SK-N-MC (cell line): ENCODE measurements around the gene TBC1D1.

ENCODE experiments used
- DNase-seq: peaks from one replicate; pipeline ENCODE4 v3.0.0-alpha.2; 2011; ENCODE audit warnings: low read depth, low spot score
- H3K27ac ChIP-seq: fragments of 200-600 bp; sonication (generic); 2 replicates; pipeline ENCODE4 v1.5.1; 2016; ENCODE audit warnings: mixed run types
- H3K36me3 ChIP-seq: fragments of 200-600 bp; sonication (generic); 2 replicates; pipeline ENCODE4 v1.6.1; 2017; ENCODE audit warnings: antibody characterized with exemption, low read length, mixed read lengths; ENCODE audit not compliant: insufficient read depth
- H3K4me3 ChIP-seq: fragments of 200-600 bp; sonication (generic); 2 replicates; pipeline ENCODE4 v1.5.1; 2016
- H3K9ac ChIP-seq: fragments of 200-600 bp; sonication (generic); 2 replicates; pipeline ENCODE4 v1.8.0; 2017; ENCODE audit warnings: mixed run types, mixed read lengths; ENCODE audit not compliant: insufficient read length
- H3K9me3 ChIP-seq: fragments of 200-600 bp; sonication (generic); 2 replicates; pipeline ENCODE4 v1.6.1; 2017; ENCODE audit warnings: low read depth, mild to moderate bottlenecking, antibody characterized with exemption, low read length, moderate library complexity, mixed read lengths
- EZH2 ChIP-seq: fragments of 200-600 bp; sonication (generic); IDR thresholded peaks from one replicate; pipeline ENCODE4 v1.6.1; 2017; ENCODE audit warnings: antibody characterized with exemption
- FOXP2 ChIP-seq: optimal IDR thresholded peaks from 2 replicates; pipeline ENCODE3; 2011; ENCODE audit warnings: mild to moderate bottlenecking, moderate library complexity; ENCODE audit not compliant: insufficient read depth; ENCODE audit errors: extremely low read length, control extremely low read depth
- POLR2AphosphoS5 ChIP-seq: IDR thresholded peaks from 2 replicates; pipeline ENCODE4 v1.6.1; 2012; ENCODE audit warnings: mild to moderate bottlenecking, low read depth, low read length, borderline replicate concordance

The TBC1D1 gene

GRCh38 chr4:37981844-37982720 is 91.2 kb downstream of the TBC1D1 start:
- Histone ChIP-seq H3K9ac (no peak overlapping the region), H3K27ac (no peak overlapping the region), H3K9me3 (no peaks in the 10 kb centered on the region), H3K4me3 (no peak overlapping the region), H3K36me3 (no peaks in the 10 kb centered on the region)
- no peak for DNase-seq
- TF ChIP-seq POLR2AphosphoS5 (no peak), EZH2 (no peak), FOXP2 (no peak)

- DNase-seq, result no peak
- Histone ChIP-seq H3K36me3 (no peaks in the 10 kb centered on the region), H3K9me3 (no peaks in the 10 kb centered on the region), H3K9ac (no peak overlapping the region), H3K4me3 (no peak overlapping the region), H3K27ac (no peak overlapping the region)
- no peak for TF ChIP-seq FOXP2
- no peak for TF ChIP-seq POLR2AphosphoS5
- no peak for TF ChIP-seq EZH2
Observed at GRCh38 chr4:37982736-37983135, 91.9 kb downstream of the TBC1D1 start.

GRCh38 chr4:37983951-37984350 is 93.1 kb downstream of the TBC1D1 start:
- DNase-seq, result no peak

DNA sequence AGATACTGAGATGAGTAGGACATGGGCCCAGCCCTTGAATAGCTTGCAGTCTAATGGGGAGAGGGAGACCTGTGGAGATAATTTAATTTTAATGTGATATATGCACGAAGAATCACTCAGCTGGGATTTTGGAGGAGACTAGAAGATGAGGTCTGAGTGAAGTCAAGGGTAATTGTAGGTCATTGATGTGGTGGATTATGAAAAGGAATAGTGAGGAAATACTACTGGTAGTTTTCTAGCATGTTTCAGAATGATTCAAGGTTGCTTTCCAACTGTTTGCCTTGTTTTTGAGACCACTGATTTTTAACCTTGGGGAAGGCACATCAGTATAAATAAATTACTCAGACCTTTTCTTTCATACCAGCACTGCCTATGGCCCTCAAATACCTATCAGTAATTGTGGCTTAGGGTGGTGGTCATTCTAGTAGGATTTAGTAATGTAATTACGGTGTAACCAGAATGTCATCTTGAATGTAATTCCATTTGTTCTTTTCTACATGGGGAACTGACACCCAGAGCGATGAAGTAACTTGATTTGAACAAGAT is 94.9 kb downstream of the TBC1D1 start:
- DNase-seq, result no peak
- no peak overlapping the region for H3K9ac ChIP-seq
- H3K36me3 ChIP-seq, result no peaks in the 10 kb centered on the region
- H3K27ac ChIP-seq, result no peak overlapping the region
- H3K9me3 ChIP-seq, result no peaks in the 10 kb centered on the region
- no peak for TF ChIP-seq FOXP2
- TF ChIP-seq EZH2, result no peak
- TF ChIP-seq POLR2AphosphoS5, result no peak
- H3K4me3 ChIP-seq, result no peak overlapping the region

More at GRCh38 chr4:37983951-37984350, 93.1 kb downstream of the TBC1D1 start:
- Histone ChIP-seq H3K9me3 (no peaks in the 10 kb centered on the region), H3K4me3 (no peak overlapping the region), H3K9ac (no peak overlapping the region), H3K36me3 (no peaks in the 10 kb centered on the region), H3K27ac (no peak overlapping the region)
- TF ChIP-seq FOXP2 (no peak), POLR2AphosphoS5 (no peak), EZH2 (no peak)

GRCh38 chr4:37988670-37989069 is 97.8 kb downstream of the TBC1D1 start:
- Histone ChIP-seq H3K9ac (no peak overlapping the region), H3K27ac (no peak overlapping the region), H3K9me3 (no peaks in the 10 kb centered on the region), H3K36me3 (no peaks in the 10 kb centered on the region), H3K4me3 (no peak overlapping the region)
- DNase-seq, result no peak
- no peak for TF ChIP-seq EZH2
- no peak for TF ChIP-seq FOXP2
- no peak for TF ChIP-seq POLR2AphosphoS5

GRCh38 chr4:37989398-37990260 is 98.7 kb downstream of the TBC1D1 start:
- no peak overlapping the region for H3K4me3 ChIP-seq
- no peaks in the 10 kb centered on the region for H3K9me3 ChIP-seq
- no peak for DNase-seq
- H3K36me3 ChIP-seq, result no peaks in the 10 kb centered on the region
- no peak overlapping the region for H3K9ac ChIP-seq
- no peak for TF ChIP-seq POLR2AphosphoS5
- no peak for TF ChIP-seq FOXP2
- TF ChIP-seq EZH2, result no peak
- H3K27ac ChIP-seq, result no peak overlapping the region

DNA sequence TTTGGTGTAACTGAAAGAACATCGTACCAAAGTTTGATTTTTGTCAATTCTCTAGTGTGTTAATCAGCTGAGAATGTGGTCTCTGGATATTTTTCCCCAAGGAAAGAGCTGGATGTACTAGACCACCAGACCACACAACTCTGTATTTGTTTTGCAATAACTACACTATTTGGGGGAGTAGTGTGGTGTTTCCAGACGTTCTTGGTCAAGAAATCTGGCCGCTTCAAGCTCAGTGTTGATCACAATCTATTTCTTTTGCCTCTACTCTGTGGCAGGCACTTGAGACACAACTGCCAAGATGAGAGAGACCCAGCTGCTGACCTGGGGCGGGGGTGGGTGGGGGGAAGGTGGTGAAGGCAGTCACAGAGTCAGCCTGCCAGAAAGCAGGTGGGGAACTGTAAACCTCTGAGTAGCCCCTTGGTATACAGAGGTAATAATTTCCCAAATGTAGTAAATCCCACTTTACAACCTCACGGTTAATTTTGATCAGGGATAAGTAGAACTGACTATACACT is 99.9 kb downstream of the TBC1D1 start:
- no peak overlapping the region for H3K27ac ChIP-seq
- no peak overlapping the region for H3K9ac ChIP-seq
- no peaks in the 10 kb centered on the region for H3K36me3 ChIP-seq
- no peak for TF ChIP-seq FOXP2
- TF ChIP-seq EZH2, result no peak
- TF ChIP-seq POLR2AphosphoS5, result no peak
- DNase-seq, result no peak
- no peaks in the 10 kb centered on the region for H3K9me3 ChIP-seq
- no peak overlapping the region for H3K4me3 ChIP-seq

GRCh38 chr4:37991623-37992410 is 100.9 kb downstream of the TBC1D1 start:
- Histone ChIP-seq H3K27ac (no peak overlapping the region), H3K9me3 (no peaks in the 10 kb centered on the region), H3K9ac (no peak overlapping the region), H3K36me3 (no peaks in the 10 kb centered on the region), H3K4me3 (no peak overlapping the region)
- no peak for DNase-seq
- TF ChIP-seq POLR2AphosphoS5 (no peak), FOXP2 (no peak), EZH2 (no peak)
